ENCODE results near the gene S100PBP. TPM values are rescaled to one million over a fixed set of nuclear protein-coding genes. Genes with fewer than 3 reads are reported as not detected.
A peak's percentile ranks its signal among the peaks of the same experiment; 100 is the strongest.

The S100PBP gene
- total and polyA plus RNA-seq, 9 of the 15 experiments (the other 6 are each of a cell fraction or from before 2014, with no cell fraction given), result 22.9 to 60.2 (median 32.9) TPM

DNA sequence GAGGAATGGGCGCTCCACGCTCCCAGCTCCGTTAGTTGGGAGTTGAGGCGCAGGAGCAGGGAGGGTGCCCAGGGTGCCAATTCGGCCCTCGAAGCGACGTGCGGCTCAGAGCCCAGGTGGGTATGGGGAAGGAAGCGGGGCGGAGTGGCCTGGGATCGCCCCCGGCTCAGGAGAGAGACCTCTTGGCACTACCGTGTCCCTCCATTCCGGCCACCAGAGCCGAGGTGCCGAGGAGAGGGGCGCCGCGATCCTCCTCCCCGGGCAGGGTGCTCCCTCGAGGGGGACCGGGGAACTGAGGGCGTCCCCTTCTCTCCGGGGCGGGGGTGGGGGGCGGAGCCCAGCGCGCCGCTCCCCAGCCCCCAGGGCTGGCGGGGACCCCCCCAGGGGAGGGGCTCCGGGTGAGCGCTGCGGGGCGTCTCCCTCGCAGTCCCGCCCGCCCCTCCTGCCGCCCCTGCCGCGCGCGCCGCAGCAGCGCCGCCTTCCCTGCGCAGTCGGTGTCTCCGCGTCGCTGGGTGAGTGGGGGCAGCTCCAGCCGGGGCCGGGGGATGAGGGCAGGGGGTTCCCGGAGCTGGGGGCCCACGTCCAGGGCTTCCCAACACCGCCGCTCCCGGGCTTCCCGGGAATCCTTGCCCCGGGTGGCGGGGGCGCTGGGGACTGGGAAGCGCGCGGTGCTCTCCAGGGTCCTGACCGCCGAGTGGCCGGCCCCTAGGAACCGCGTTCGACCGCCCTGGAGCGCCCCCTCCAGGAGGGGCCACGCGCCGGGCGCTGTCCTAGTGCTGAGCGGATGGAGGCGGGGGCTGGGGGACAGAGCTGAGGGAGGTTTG lies 68.8 kb downstream of the S100PBP start, which contains the start of gene HPCA (continued):
- no peak for TF ChIP-seq ZNF436 (CRISPR knock-in tag; IDR thresholded peaks at IDR 0.05)
- TF ChIP-seq TSC22D4 (tag; IDR thresholded peaks at IDR 0.05), result no peak
- no peak for TF ChIP-seq TAF1 (IDR thresholded peaks at IDR 0.05; ENCODE audit: control insufficient read depth, extremely low read depth, insufficient read depth, low read length, severe bottlenecking)
- peak; percentile 75 for TF ChIP-seq MXD1 (CRISPR knock-in tag; IDR thresholded peaks at IDR 0.05; ENCODE audit: borderline replicate concordance, poor library complexity, severe bottlenecking)
- TF ChIP-seq SIN3B (IDR thresholded peaks at IDR 0.05; ENCODE audit: low read depth), result no peak
- peak; percentile 38 for TF ChIP-seq POLR2G (IDR thresholded peaks at IDR 0.05; ENCODE audit: low read depth, low read length)
- TF ChIP-seq CAMTA2 (CRISPR knock-in tag; conservative IDR thresholded peaks at IDR 0.05), result no peak
- TF ChIP-seq PTBP1 (IDR thresholded peaks at IDR 0.05; ENCODE audit: low read depth, low read length), result no peak
- TF ChIP-seq RAD51 (IDR thresholded peaks at IDR 0.05; ENCODE audit: borderline replicate concordance, low read depth), result no peak
- TF ChIP-seq ELF4 (CRISPR knock-in tag; IDR thresholded peaks at IDR 0.05), result no peak
- TF ChIP-seq ZNF239 (CRISPR knock-in tag; IDR thresholded peaks at IDR 0.05), result peak; percentile 57; the same call in 1 of the 2 replicates
- TF ChIP-seq, protein P1, sequence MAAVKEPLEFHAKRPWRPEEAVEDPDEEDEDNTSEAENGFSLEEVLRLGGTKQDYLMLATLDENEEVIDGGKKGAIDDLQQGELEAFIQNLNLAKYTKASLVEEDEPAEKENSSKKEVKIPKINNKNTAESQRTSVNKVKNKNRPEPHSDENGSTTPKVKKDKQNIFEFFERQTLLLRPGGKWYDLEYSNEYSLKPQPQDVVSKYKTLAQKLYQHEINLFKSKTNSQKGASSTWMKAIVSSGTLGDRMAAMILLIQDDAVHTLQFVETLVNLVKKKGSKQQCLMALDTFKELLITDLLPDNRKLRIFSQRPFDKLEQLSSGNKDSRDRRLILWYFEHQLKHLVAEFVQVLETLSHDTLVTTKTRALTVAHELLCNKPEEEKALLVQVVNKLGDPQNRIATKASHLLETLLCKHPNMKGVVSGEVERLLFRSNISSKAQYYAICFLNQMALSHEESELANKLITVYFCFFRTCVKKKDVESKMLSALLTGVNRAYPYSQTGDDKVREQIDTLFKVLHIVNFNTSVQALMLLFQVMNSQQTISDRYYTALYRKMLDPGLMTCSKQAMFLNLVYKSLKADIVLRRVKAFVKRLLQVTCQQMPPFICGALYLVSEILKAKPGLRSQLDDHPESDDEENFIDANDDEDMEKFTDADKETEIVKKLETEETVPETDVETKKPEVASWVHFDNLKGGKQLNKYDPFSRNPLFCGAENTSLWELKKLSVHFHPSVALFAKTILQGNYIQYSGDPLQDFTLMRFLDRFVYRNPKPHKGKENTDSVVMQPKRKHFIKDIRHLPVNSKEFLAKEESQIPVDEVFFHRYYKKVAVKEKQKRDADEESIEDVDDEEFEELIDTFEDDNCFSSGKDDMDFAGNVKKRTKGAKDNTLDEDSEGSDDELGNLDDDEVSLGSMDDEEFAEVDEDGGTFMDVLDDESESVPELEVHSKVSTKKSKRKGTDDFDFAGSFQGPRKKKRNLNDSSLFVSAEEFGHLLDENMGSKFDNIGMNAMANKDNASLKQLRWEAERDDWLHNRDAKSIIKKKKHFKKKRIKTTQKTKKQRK (IDR thresholded peaks at IDR 0.05; ENCODE audit: borderline replicate concordance, low read depth, low read length), result no peak
- TF ChIP-seq ZBTB40 (IDR thresholded peaks at IDR 0.05), result peak; percentile 88
- TF ChIP-seq ZBTB40 (CRISPR knock-in tag; IDR thresholded peaks at IDR 0.05), result peak; percentile 86
- no peak for TF ChIP-seq TCF7 (IDR thresholded peaks at IDR 0.05; ENCODE audit: borderline replicate concordance)

All from K562 (cell line).